Renal pelvis (tissue), 4 donors: ENCODE results near the gene USH1G. TPM values are rescaled to one million over a fixed set of nuclear protein-coding genes. Genes with fewer than 3 reads are reported as not detected.
"Not testable (repeated sequence)": the region's sequence is repeated elsewhere in the genome, so short reads cannot be mapped to it uniquely, and the experiment has no call there.

Experiments
- DNase-seq: peaks from one replicate; pipeline ENCODE4 v3.0.0-alpha.2; 2013
- polyA plus RNA-seq, 3 donors: library from polyadenylated mRNA; unstranded; fragments of 120-200 nt; gene quantifications; one replicate each; pipeline ENCODE4 v1.2.1, GENCODE V29; 2013; ENCODE audit not compliant: insufficient read length in 3 of 3

USH1G gene
- polyA plus RNA-seq, 3 donors: 0.77 to 1.1 (median 1.1) TPM

- DNase-seq: no peak
Observed at GRCh38 chr17:74875977-74876593, 47.0 kb downstream of the USH1G start.

GRCh38 chr17:74875155-74875976 lies 47.7 kb downstream of the USH1G start:
- no peak for DNase-seq

- DNase-seq: no peak
Observed at GRCh38 chr17:74874615-74875037, 48.4 kb downstream of the USH1G start.

- DNase-seq: no peak
Observed at GRCh38 chr17:74873874-74874614, 49.0 kb downstream of the USH1G start.

- peak; percentile 100 for DNase-seq
Observed at GRCh38 chr17:74873037-74873873, 49.8 kb downstream of the USH1G start.

GRCh38 chr17:74872313-74873036 lies 50.6 kb downstream of the USH1G start, which contains the start of gene FDXR:
Gene FDXR (minus strand): TSS chr17:74872994. CDS start chr17:74872944, 50 bp downstream.
- no peak for DNase-seq

GRCh38 chr17:74871356-74872076 lies 51.5 kb downstream of the USH1G start:
- no peak for DNase-seq

GRCh38 chr17:74870512-74870911 lies 52.5 kb downstream of the USH1G start:
- no peak for DNase-seq

GRCh38 chr17:74870028-74870427 lies 53.0 kb downstream of the USH1G start:
- not testable (repeated sequence) for DNase-seq

- DNase-seq: no peak
Observed at GRCh38 chr17:74868908-74869255, 54.2 kb downstream of the USH1G start.

- no peak for DNase-seq
Observed at GRCh38 chr17:74868251-74868907, 54.7 kb downstream of the USH1G start.

- no peak for DNase-seq
Observed at GRCh38 chr17:74866198-74866835, 56.7 kb downstream of the USH1G start.

Other genes with a start within 250 kb of the USH1G start
- under 1 TPM; 0.19 to 0.24 (median 0.23) TPM for gene CD300LF, start 210.3 kb downstream of the USH1G start, polyA plus RNA-seq
- 1 to 10 TPM; 5.3 to 6.8 (median 5.9) TPM for gene RAB37, start 186.0 kb downstream of the USH1G start, polyA plus RNA-seq
- gene NHERF1, start 174.6 kb downstream of the USH1G start, polyA plus RNA-seq: 100 to 1,000 TPM; 194 to 219 (median 196) TPM
- 10 to 100 TPM; 45.1 to 54.0 (median 54.0) TPM for gene NAT9, start 146.9 kb downstream of the USH1G start, polyA plus RNA-seq
- gene GRIN2C, start 63.4 kb downstream of the USH1G start, polyA plus RNA-seq: under 1 TPM; 0.16 to 0.36 (median 0.24) TPM
- 10 to 100 TPM in 2 of 3 donors, 1 to 10 TPM in 1; 9.1 to 12.0 (median 10.0) TPM for gene FDXR, start 50.3 kb downstream of the USH1G start, polyA plus RNA-seq
- under 1 TPM; 0.53 to 0.83 (median 0.68) TPM for gene FADS6, start 29.6 kb downstream of the USH1G start, polyA plus RNA-seq
- gene OTOP2, start 1.0 kb upstream of the USH1G start, polyA plus RNA-seq: not detected
- gene OTOP3, start 12.6 kb upstream of the USH1G start, polyA plus RNA-seq: not detected
- 10 to 100 TPM; 15.3 to 16.9 (median 16.6) TPM for gene HID1, start 49.5 kb upstream of the USH1G start, polyA plus RNA-seq
- 10 to 100 TPM in 2 of 3 donors, 1 to 10 TPM in 1; 8.2 to 12.0 (median 12.0) TPM for gene CDR2L, start 64.4 kb upstream of the USH1G start, polyA plus RNA-seq
- gene MRPL58, start 89.4 kb upstream of the USH1G start, polyA plus RNA-seq: 10 to 100 TPM; 27.4 to 31.3 (median 29.5) TPM
- gene ATP5PD, start 123.7 kb upstream of the USH1G start, polyA plus RNA-seq: 100 to 1,000 TPM; 299 to 318 (median 307) TPM
- gene KCTD2, start 124.0 kb upstream of the USH1G start, polyA plus RNA-seq: 10 to 100 TPM; 31.0 to 33.9 (median 32.8) TPM
- 10 to 100 TPM; 27.4 to 42.7 (median 39.8) TPM for gene SLC16A5, start 164.7 kb upstream of the USH1G start, polyA plus RNA-seq
- 10 to 100 TPM; 17.3 to 19.1 (median 18.9) TPM for gene ARMC7, start 186.7 kb upstream of the USH1G start, polyA plus RNA-seq
- gene NT5C, start 208.5 kb upstream of the USH1G start, polyA plus RNA-seq: 10 to 100 TPM; 52.8 to 72.7 (median 69.7) TPM
- 100 to 1,000 TPM in 2 of 3 donors, 10 to 100 TPM in 1; 86.5 to 109 (median 103) TPM for gene JPT1, start 231.3 kb upstream of the USH1G start, polyA plus RNA-seq